WTC11 (cell line): ENCODE results near the gene TRDMT1. TPM values are rescaled to one million over a fixed set of nuclear protein-coding genes. Genes with fewer than 3 reads are reported as not detected.

ENCODE experiments used
- ATAC-seq: fragments of 200-7000 bp; cut with Tn5 transposase; 2 replicates; pipeline ENCODE4 v1.10.0; 2021; ENCODE audit warnings: mild to moderate bottlenecking, moderate library complexity
- CTCF ChIA-PET: fragments of 300-600 bp; sonication (Branson Sonifier 250); formaldehyde crosslinking; loops from one replicate; lab custom pipeline; 2021; ENCODE audit warnings: antibody characterized with exemption; lab: Charles Lee
- POLR2A ChIA-PET: fragments of 350-600 bp; sonication (Branson Sonifier 250); formaldehyde crosslinking; loops from one replicate; lab custom pipeline; 2021; ENCODE audit warnings: antibody characterized with exemption; lab: Charles Lee
- DNase-seq: peaks from one replicate; pipeline ENCODE4 v3.0.0; 2021; ENCODE audit warnings: low spot score
- H3K27ac Mint-ChIP-seq: 2 replicates; pipeline ENCODE4 v1.8.0; 2021; ENCODE audit warnings: mixed read lengths
- H3K27me3 Mint-ChIP-seq: 2 replicates; pipeline ENCODE4 v1.8.0; 2021; ENCODE audit warnings: low read depth, mild to moderate bottlenecking, moderate library complexity, mixed read lengths
- H3K36me3 Mint-ChIP-seq: 2 replicates; pipeline ENCODE4 v1.8.0; 2021; ENCODE audit warnings: mixed read lengths
- H3K4me1 Mint-ChIP-seq: 2 replicates; pipeline ENCODE4 v1.8.0; 2022; ENCODE audit warnings: mixed read lengths
- H3K4me3 Mint-ChIP-seq: 2 replicates; pipeline ENCODE4 v1.8.0; 2021; ENCODE audit warnings: mild to moderate bottlenecking, moderate library complexity, mixed read lengths
- H3K9me3 Mint-ChIP-seq: 2 replicates; pipeline ENCODE4 v1.8.0; 2021; ENCODE audit warnings: mixed read lengths
- CBFB ChIP-seq: sonication (generic); formaldehyde crosslinking; IDR thresholded peaks from 2 replicates; pipeline ENCODE4 v1.8.1; 2022; ENCODE audit warnings: mild to moderate bottlenecking, low read depth, missing genetic modification reagents
- EMX1 ChIP-seq: fragments of 250-450 bp; sonication (Bioruptor Pico); IDR thresholded peaks from 2 replicates; pipeline ENCODE4 v1.8.0; 2021; ENCODE audit warnings: mild to moderate bottlenecking
- GABPB1 ChIP-seq: sonication (generic); formaldehyde crosslinking; IDR thresholded peaks from 2 replicates; pipeline ENCODE4 v1.8.1; 2023; ENCODE audit warnings: mild to moderate bottlenecking, missing genetic modification reagents
- GRHL2 ChIP-seq: fragments of 250-450 bp; sonication (Bioruptor Pico); IDR thresholded peaks from 2 replicates; pipeline ENCODE4 v1.8.0; 2022; ENCODE audit warnings: mild to moderate bottlenecking, moderate library complexity; ENCODE audit not compliant: insufficient replicate concordance, severe bottlenecking
- JUN ChIP-seq: sonication (generic); formaldehyde crosslinking; IDR thresholded peaks from 2 replicates; pipeline ENCODE4 v1.8.0; 2023; ENCODE audit warnings: mild to moderate bottlenecking, missing genetic modification reagents
- MXD4 ChIP-seq: fragments of 250-450 bp; sonication (Bioruptor Pico); IDR thresholded peaks from 2 replicates; pipeline ENCODE4 v1.8.0; 2021; ENCODE audit warnings: mild to moderate bottlenecking, moderate library complexity, borderline replicate concordance
- MYBL2 ChIP-seq: sonication (generic); formaldehyde crosslinking; IDR thresholded peaks from 2 replicates; pipeline ENCODE4 v1.8.1; 2023; ENCODE audit warnings: mild to moderate bottlenecking, moderate library complexity, missing genetic modification reagents
- NFATC4 ChIP-seq: fragments of 250-450 bp; sonication (Bioruptor Pico); IDR thresholded peaks from 2 replicates; pipeline ENCODE4 v1.9.0; 2021; ENCODE audit warnings: mild to moderate bottlenecking
- NFE2L1 ChIP-seq: sonication (generic); formaldehyde crosslinking; IDR thresholded peaks from 2 replicates; pipeline ENCODE4 v1.8.1; 2023; ENCODE audit warnings: missing genetic modification reagents
- NR2C2 ChIP-seq: sonication (generic); formaldehyde crosslinking; IDR thresholded peaks from 2 replicates; pipeline ENCODE4 v1.8.0; 2022; ENCODE audit warnings: mild to moderate bottlenecking, missing genetic modification reagents
- TEAD4 ChIP-seq: sonication (generic); formaldehyde crosslinking; IDR thresholded peaks from 2 replicates; pipeline ENCODE4 v1.8.0; 2022; ENCODE audit warnings: mild to moderate bottlenecking, missing genetic modification reagents
- ZNF263 ChIP-seq: sonication (generic); formaldehyde crosslinking; IDR thresholded peaks from 2 replicates; pipeline ENCODE4 v1.8.1; 2022; ENCODE audit warnings: low read depth, mild to moderate bottlenecking, moderate library complexity, missing genetic modification reagents
- ZNF423 ChIP-seq: fragments of 250-450 bp; sonication (Bioruptor Pico); IDR thresholded peaks from 2 replicates; pipeline ENCODE4 v2.1.2; 2022; ENCODE audit warnings: mild to moderate bottlenecking, moderate library complexity
- total RNA-seq: library from RNA; stranded (reverse); gene quantifications from 3 replicates; pipeline ENCODE4 v1.2.3, GENCODE V29; 2021
- TF ChIP-seq, protein P1 (sequence below): sonication (generic); formaldehyde crosslinking; IDR thresholded peaks from 2 replicates; pipeline ENCODE4 v1.8.0; 2022; ENCODE audit warnings: missing genetic modification reagents
- TF ChIP-seq, protein P2 (sequence below): fragments of 250-450 bp; sonication (Bioruptor Pico); IDR thresholded peaks from 2 replicates; pipeline ENCODE4 v1.9.0; 2021; ENCODE audit warnings: moderate library complexity, mild to moderate bottlenecking, inconsistent platforms, borderline replicate concordance
- TF ChIP-seq, protein P3 (sequence below): sonication (generic); formaldehyde crosslinking; IDR thresholded peaks from 2 replicates; pipeline ENCODE4 v1.8.0; 2023; ENCODE audit warnings: missing genetic modification reagents, mild to moderate bottlenecking, borderline replicate concordance
- TF ChIP-seq, protein P4 (sequence below): sonication (generic); formaldehyde crosslinking; IDR thresholded peaks from 2 replicates; pipeline ENCODE4 v1.8.0; 2022; ENCODE audit warnings: mild to moderate bottlenecking, missing genetic modification reagents
- TF ChIP-seq, protein P5 (sequence below): sonication (generic); formaldehyde crosslinking; IDR thresholded peaks from 2 replicates; pipeline ENCODE4 v1.8.0; 2022; ENCODE audit warnings: mild to moderate bottlenecking, missing genetic modification reagents
- TF ChIP-seq, protein P6 (sequence below): sonication (generic); formaldehyde crosslinking; IDR thresholded peaks from 2 replicates; pipeline ENCODE4 v1.8.0; 2023; ENCODE audit warnings: mild to moderate bottlenecking, missing genetic modification reagents

Gene TRDMT1
- total RNA-seq, 1 experiment from 2014 or later = 11.7 TPM

DNA sequence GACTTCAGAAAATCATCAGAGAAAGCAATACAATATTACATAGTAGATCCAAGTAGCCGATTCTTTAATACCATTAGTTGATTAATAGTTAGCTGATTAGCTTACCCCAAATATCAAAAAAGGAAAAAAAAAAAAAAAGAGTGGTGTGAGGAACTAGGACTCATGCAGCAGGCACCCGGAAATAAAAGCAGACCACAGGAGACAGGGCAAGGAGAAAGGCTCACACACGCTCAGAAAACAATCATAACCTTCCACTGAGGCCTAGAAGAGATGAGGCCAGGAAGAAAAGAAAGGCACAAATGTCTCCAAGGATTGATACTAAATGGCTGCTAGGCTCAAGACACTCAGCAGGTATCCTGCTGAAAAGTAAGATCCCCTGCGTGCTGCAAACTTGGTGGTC, 25.9 kb downstream of the TRDMT1 start:
- Mint-ChIP-seq H3K27ac (no peak overlapping the region), H3K4me1 (peaks cover 4% of the 10 kb centered on the region), H3K27me3 (no peaks in the 10 kb centered on the region), H3K9me3 (no peaks in the 10 kb centered on the region), H3K36me3 (no peaks in the 10 kb centered on the region), H3K4me3 (no peak overlapping the region)
- no peak for TF ChIP-seq GRHL2 (CRISPR knock-in tag)
- TF ChIP-seq, protein P1, sequence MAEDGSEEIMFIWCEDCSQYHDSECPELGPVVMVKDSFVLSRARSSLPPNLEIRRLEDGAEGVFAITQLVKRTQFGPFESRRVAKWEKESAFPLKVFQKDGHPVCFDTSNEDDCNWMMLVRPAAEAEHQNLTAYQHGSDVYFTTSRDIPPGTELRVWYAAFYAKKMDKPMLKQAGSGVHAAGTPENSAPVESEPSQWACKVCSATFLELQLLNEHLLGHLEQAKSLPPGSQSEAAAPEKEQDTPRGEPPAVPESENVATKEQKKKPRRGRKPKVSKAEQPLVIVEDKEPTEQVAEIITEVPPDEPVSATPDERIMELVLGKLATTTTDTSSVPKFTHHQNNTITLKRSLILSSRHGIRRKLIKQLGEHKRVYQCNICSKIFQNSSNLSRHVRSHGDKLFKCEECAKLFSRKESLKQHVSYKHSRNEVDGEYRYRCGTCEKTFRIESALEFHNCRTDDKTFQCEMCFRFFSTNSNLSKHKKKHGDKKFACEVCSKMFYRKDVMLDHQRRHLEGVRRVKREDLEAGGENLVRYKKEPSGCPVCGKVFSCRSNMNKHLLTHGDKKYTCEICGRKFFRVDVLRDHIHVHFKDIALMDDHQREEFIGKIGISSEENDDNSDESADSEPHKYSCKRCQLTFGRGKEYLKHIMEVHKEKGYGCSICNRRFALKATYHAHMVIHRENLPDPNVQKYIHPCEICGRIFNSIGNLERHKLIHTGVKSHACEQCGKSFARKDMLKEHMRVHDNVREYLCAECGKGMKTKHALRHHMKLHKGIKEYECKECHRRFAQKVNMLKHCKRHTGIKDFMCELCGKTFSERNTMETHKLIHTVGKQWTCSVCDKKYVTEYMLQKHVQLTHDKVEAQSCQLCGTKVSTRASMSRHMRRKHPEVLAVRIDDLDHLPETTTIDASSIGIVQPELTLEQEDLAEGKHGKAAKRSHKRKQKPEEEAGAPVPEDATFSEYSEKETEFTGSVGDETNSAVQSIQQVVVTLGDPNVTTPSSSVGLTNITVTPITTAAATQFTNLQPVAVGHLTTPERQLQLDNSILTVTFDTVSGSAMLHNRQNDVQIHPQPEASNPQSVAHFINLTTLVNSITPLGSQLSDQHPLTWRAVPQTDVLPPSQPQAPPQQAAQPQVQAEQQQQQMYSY (CRISPR knock-in tag) = no peak
- DNase-seq = no peak
- POLR2A ChIA-PET = no interaction called here
- CTCF ChIA-PET = interaction anchor here (0.6 to 1.6 kb wide), 2 partner anchors 9 to 55 kb away, joined by 3 to 5 read pairs; no protein-coding TSS in a partner anchor
- no peak for ATAC-seq

DNA sequence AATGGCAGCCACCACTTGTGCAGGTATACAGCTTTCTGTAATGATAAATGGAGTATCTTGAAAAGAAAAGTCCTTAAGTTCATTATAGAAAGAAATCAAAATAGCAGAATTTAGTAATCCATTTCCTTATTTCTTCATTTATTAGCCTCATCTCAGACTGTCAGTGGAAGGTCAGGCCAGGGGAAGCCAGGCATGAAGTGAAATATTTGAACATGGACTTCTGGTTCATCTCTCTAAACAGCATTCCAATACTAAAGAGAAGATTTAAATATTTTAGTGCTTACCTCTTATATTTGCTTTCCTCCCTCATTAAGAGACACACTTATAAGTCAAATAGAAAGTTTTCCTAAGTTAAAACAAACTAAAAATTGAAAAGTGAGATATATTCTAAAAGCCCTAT, 26.8 kb downstream of the TRDMT1 start:
- Mint-ChIP-seq H3K27me3 (no peaks in the 10 kb centered on the region), H3K4me3 (no peak overlapping the region), H3K36me3 (no peaks in the 10 kb centered on the region), H3K27ac (no peak overlapping the region), H3K4me1 (peaks cover 4% of the 10 kb centered on the region), H3K9me3 (no peaks in the 10 kb centered on the region)
- DNase-seq = no peak
- TF ChIP-seq ZNF423 (CRISPR knock-in tag) (no peak), CBFB (CRISPR knock-in tag) (no peak), TEAD4 (CRISPR knock-in tag) (no peak), NR2C2 (CRISPR knock-in tag) (no peak), MYBL2 (CRISPR knock-in tag) (no peak), GRHL2 (CRISPR knock-in tag) (no peak), EMX1 (CRISPR knock-in tag) (no peak), NFATC4 (CRISPR knock-in tag) (no peak), GABPB1 (no peak)
- TF ChIP-seq, protein P2, sequence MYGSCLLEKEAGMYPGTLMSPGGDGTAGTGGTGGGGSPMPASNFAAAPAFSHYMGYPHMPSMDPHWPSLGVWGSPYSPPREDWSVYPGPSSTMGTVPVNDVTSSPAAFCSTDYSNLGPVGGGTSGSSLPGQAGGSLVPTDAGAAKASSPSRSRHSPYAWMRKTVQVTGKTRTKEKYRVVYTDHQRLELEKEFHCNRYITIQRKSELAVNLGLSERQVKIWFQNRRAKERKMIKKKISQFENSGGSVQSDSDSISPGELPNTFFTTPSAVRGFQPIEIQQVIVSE (CRISPR knock-in tag) = no peak
- TF ChIP-seq, protein P3, sequence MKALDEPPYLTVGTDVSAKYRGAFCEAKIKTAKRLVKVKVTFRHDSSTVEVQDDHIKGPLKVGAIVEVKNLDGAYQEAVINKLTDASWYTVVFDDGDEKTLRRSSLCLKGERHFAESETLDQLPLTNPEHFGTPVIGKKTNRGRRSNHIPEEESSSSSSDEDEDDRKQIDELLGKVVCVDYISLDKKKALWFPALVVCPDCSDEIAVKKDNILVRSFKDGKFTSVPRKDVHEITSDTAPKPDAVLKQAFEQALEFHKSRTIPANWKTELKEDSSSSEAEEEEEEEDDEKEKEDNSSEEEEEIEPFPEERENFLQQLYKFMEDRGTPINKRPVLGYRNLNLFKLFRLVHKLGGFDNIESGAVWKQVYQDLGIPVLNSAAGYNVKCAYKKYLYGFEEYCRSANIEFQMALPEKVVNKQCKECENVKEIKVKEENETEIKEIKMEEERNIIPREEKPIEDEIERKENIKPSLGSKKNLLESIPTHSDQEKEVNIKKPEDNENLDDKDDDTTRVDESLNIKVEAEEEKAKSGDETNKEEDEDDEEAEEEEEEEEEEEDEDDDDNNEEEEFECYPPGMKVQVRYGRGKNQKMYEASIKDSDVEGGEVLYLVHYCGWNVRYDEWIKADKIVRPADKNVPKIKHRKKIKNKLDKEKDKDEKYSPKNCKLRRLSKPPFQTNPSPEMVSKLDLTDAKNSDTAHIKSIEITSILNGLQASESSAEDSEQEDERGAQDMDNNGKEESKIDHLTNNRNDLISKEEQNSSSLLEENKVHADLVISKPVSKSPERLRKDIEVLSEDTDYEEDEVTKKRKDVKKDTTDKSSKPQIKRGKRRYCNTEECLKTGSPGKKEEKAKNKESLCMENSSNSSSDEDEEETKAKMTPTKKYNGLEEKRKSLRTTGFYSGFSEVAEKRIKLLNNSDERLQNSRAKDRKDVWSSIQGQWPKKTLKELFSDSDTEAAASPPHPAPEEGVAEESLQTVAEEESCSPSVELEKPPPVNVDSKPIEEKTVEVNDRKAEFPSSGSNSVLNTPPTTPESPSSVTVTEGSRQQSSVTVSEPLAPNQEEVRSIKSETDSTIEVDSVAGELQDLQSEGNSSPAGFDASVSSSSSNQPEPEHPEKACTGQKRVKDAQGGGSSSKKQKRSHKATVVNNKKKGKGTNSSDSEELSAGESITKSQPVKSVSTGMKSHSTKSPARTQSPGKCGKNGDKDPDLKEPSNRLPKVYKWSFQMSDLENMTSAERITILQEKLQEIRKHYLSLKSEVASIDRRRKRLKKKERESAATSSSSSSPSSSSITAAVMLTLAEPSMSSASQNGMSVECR (CRISPR knock-in tag) = no peak
- ATAC-seq = no peak
- CTCF ChIA-PET = interaction anchor here (1.6 kb wide), 1 partner anchor 56 kb away, joined by 5 read pairs; no protein-coding TSS in a partner anchor
- POLR2A ChIA-PET = no interaction called here

DNA sequence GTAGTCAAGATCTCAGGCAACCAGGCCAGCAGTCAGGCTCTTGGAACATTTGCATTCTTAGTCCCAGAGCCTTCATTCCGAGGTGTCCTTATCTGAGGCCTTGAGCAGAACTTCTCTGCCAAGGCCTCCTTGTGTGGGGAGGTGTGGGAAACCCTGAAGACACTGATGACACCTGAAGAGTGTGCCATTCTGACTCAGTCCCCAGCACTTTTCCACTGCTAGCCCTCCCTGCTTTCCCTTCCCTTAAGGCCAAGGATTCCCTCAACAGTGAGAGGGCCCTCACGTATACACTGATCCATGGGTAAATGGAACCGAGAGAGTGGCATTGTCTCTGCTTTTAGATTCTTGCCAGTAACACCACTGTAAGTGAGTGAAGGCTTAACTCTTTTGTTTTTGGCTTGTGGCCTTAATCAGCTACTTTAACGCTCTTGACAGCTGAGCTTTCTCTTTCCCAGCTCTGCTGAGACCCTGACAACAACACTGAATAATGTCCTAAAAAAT, 30.3 kb downstream of the TRDMT1 start:
- H3K27ac Mint-ChIP-seq = no peak overlapping the region
- H3K27me3 Mint-ChIP-seq = no peaks in the 10 kb centered on the region
- CTCF ChIA-PET = no interaction called here
- ATAC-seq (no peak), DNase-seq (no peak)
- H3K4me1 Mint-ChIP-seq = peaks cover 4% of the 10 kb centered on the region
- POLR2A ChIA-PET = no interaction called here
- no peaks in the 10 kb centered on the region for H3K36me3 Mint-ChIP-seq
- no peaks in the 10 kb centered on the region for H3K9me3 Mint-ChIP-seq
- H3K4me3 Mint-ChIP-seq = no peak overlapping the region
- no peak for TF ChIP-seq NFE2L1 (CRISPR knock-in tag)
- no peak for TF ChIP-seq JUN
- TF ChIP-seq MXD4 (CRISPR knock-in tag) = no peak
- no peak for TF ChIP-seq ZNF263 (CRISPR knock-in tag)
- TF ChIP-seq, protein P4, sequence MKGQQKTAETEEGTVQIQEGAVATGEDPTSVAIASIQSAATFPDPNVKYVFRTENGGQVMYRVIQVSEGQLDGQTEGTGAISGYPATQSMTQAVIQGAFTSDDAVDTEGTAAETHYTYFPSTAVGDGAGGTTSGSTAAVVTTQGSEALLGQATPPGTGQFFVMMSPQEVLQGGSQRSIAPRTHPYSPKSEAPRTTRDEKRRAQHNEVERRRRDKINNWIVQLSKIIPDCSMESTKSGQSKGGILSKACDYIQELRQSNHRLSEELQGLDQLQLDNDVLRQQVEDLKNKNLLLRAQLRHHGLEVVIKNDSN (CRISPR knock-in tag) = no peak
- TF ChIP-seq, protein P5, sequence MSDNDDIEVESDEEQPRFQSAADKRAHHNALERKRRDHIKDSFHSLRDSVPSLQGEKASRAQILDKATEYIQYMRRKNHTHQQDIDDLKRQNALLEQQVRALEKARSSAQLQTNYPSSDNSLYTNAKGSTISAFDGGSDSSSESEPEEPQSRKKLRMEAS (CRISPR knock-in tag) = no peak
- TF ChIP-seq, protein P6, sequence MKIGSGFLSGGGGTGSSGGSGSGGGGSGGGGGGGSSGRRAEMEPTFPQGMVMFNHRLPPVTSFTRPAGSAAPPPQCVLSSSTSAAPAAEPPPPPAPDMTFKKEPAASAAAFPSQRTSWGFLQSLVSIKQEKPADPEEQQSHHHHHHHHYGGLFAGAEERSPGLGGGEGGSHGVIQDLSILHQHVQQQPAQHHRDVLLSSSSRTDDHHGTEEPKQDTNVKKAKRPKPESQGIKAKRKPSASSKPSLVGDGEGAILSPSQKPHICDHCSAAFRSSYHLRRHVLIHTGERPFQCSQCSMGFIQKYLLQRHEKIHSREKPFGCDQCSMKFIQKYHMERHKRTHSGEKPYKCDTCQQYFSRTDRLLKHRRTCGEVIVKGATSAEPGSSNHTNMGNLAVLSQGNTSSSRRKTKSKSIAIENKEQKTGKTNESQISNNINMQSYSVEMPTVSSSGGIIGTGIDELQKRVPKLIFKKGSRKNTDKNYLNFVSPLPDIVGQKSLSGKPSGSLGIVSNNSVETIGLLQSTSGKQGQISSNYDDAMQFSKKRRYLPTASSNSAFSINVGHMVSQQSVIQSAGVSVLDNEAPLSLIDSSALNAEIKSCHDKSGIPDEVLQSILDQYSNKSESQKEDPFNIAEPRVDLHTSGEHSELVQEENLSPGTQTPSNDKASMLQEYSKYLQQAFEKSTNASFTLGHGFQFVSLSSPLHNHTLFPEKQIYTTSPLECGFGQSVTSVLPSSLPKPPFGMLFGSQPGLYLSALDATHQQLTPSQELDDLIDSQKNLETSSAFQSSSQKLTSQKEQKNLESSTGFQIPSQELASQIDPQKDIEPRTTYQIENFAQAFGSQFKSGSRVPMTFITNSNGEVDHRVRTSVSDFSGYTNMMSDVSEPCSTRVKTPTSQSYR = no peak
